Thyroid gland (tissue), 4 donors: ENCODE data around the gene TFCP2L1. TPM values are rescaled to one million over a fixed set of nuclear protein-coding genes. Genes with fewer than 3 reads are reported as not detected.

Experiments
- DNase-seq, 2 donors: peaks; one replicate each; pipeline ENCODE4 v3.0.0-alpha.2; 2019
- H3K27ac ChIP-seq, 3 donors: fragments of 200-600 bp; sonication (generic); 1 replicate in 2 of 3; 2 replicates in 1 of 3; pipeline ENCODE4 v1.5.1; 2016 to 2019; ENCODE audit warnings: mild to moderate bottlenecking in 1 of 3, moderate library complexity in 1 of 3
- H3K27me3 ChIP-seq: fragments of 200-600 bp; sonication (generic); one replicate; pipeline ENCODE4 v1.5.1; 2019
- H3K36me3 ChIP-seq, 2 donors: fragments of 200-600 bp; sonication (generic); one replicate each; pipeline ENCODE4 v1.5.1; 2016 to 2019
- H3K4me1 ChIP-seq, 2 donors: fragments of 200-600 bp; sonication (generic); one replicate each; pipeline ENCODE4 v1.5.1; 2017 to 2019
- H3K4me3 ChIP-seq, 3 donors: fragments of 200-600 bp; sonication (generic); replicated peaks in 1 of 3; 1 replicate in 2 of 3; 2 replicates in 1 of 3; pipeline ENCODE4 v1.5.1; 2016; ENCODE audit warnings: mild to moderate bottlenecking in 1 of 3
- H3K9me3 ChIP-seq: fragments of 200-600 bp; sonication (generic); one replicate; pipeline ENCODE4 v1.5.1; 2017
- POLR2A ChIP-seq, 2 donors: fragments of 450-650 bp; IDR thresholded peaks; one replicate each; pipeline ENCODE4 v1.6.1; 2017; ENCODE audit warnings: antibody characterized with exemption in 2 of 2, mild to moderate bottlenecking in 2 of 2, moderate library complexity in 1 of 2
- WGBS, 2 donors: methylation state at CpG; one replicate each; pipeline ENCODE4 v1.1.5; 2017; 5-methylcytosine and 5-hydroxymethylcytosine counted together
- intact Hi-C: fragments of 100-400 bp; cut with DNase I; formaldehyde crosslinking; loops from one replicate; pipeline ENCODE4 v1.15.1; 2023
- total RNA-seq, 4 donors: library from RNA; depleted of rRNA; stranded (reverse); fragments of >200 nt; gene quantifications; one replicate each; pipeline ENCODE4 v1.2.3, GENCODE V29; 2016
- TF ChIP-seq, protein P1 (sequence below), 6 experiments: fragments of 200-600 bp in 3 of 6; fragments of 450-650 bp in 3 of 6; sonication (generic) in 3 of 6; IDR thresholded peaks; one replicate each; pipeline ENCODE4 v1.5.1; 2016 to 2019; ENCODE audit warnings: antibody characterized with exemption in 6 of 6, mild to moderate bottlenecking in 2 of 6, inconsistent platforms in 1 of 6, moderate library complexity in 1 of 6

TFCP2L1 gene
- total RNA-seq, 4 donors from 2014 or later, result 97.4 to 188 (median 146) TPM

DNA sequence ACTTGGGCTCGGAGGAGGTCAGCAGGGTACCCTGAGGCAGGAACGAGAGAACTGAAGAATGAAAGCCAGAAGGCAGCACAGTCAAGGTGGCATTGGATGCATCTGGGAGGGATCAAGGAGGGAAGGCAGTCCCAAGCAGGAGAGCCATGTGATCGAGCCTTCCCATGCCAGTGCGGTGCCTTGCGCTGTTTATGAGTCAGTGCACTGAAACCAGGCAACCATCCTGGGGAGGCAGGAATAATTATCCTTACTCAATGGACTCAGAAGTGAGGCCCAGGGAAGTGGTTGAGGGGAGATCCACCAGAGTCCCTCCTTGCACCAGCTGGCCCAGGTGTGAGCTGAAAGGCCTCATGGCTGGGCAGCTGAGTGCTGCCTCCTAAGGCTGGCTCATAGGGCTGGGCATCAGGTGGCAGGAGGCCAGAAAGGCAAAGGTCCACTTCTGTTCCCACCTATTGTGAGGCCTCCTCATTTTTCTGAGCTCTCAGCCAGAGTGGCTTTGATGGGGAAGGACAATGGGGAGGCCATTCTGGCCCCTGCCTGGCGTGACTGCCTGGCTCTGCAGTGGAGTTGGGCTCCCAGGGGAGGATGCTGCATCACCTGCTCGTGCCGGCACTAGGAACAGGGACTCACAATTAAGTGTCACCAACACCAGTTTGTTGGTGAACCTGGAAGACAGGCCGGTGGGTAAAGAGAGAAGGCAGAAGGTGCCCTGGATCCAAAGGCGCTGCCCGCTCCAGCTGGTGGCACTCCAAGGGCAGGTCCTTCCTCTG, 82.3 kb downstream of the TFCP2L1 start:
- H3K4me1 ChIP-seq, result peaks cover 4 to 11% of the 10 kb centered on the region in 2 donors
- intact Hi-C loops, result no loop called here

DNA sequence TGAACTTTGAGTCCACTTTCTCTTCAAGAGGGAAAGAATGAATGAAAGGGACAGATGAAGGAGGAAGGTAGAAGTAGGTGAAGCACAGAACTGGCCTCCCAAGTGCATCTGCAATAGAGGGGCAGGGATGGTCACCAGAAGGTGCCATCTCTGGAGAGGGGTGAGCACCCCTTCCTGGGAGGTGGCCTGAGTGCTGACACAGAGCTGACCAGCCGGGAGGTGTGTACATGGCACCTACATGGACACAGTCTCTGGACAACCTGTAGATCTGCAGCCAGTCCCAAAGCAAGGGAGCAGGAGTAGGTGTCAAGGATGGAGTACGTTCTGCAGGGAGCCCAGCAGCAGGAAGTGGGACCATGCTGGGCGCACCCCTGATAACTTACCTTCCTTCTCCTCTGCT, 83.2 kb downstream of the TFCP2L1 start:
- Histone ChIP-seq H3K36me3 (no peaks in the 10 kb centered on the region), H3K27ac (no peak overlapping the region), H3K4me3 (no peak overlapping the region), H3K9me3 (no peaks in the 10 kb centered on the region), H3K27me3 (no peaks in the 10 kb centered on the region), H3K4me1 (peaks cover 11 to 20% of the 10 kb centered on the region in 2 donors)
- no peak for DNase-seq
- TF ChIP-seq, protein P1, sequence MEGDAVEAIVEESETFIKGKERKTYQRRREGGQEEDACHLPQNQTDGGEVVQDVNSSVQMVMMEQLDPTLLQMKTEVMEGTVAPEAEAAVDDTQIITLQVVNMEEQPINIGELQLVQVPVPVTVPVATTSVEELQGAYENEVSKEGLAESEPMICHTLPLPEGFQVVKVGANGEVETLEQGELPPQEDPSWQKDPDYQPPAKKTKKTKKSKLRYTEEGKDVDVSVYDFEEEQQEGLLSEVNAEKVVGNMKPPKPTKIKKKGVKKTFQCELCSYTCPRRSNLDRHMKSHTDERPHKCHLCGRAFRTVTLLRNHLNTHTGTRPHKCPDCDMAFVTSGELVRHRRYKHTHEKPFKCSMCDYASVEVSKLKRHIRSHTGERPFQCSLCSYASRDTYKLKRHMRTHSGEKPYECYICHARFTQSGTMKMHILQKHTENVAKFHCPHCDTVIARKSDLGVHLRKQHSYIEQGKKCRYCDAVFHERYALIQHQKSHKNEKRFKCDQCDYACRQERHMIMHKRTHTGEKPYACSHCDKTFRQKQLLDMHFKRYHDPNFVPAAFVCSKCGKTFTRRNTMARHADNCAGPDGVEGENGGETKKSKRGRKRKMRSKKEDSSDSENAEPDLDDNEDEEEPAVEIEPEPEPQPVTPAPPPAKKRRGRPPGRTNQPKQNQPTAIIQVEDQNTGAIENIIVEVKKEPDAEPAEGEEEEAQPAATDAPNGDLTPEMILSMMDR (IDR thresholded peaks at IDR 0.05), result no peak
- no peak for TF ChIP-seq POLR2A (IDR thresholded peaks at IDR 0.05)
- intact Hi-C loops, result no loop called here
- WGBS, 2 donors, result 91 to 92% methylated on average over 3 of the region's 3 CpGs

More for the DNA sequence above, 82.3 kb downstream of the TFCP2L1 start:
- TF ChIP-seq POLR2A (IDR thresholded peaks at IDR 0.05), result no peak
- TF ChIP-seq, protein P1 (IDR thresholded peaks at IDR 0.05), result no peak
- Histone ChIP-seq H3K9me3 (no peaks in the 10 kb centered on the region), H3K4me3 (no peak overlapping the region), H3K36me3 (no peaks in the 10 kb centered on the region), H3K27ac (no peak overlapping the region), H3K27me3 (no peaks in the 10 kb centered on the region)
- DNase-seq, result peak in 1 of 2 donors; percentile 33
- WGBS, 2 donors, result 88 to 95% methylated on average over 11 of the region's 11 CpGs

DNA sequence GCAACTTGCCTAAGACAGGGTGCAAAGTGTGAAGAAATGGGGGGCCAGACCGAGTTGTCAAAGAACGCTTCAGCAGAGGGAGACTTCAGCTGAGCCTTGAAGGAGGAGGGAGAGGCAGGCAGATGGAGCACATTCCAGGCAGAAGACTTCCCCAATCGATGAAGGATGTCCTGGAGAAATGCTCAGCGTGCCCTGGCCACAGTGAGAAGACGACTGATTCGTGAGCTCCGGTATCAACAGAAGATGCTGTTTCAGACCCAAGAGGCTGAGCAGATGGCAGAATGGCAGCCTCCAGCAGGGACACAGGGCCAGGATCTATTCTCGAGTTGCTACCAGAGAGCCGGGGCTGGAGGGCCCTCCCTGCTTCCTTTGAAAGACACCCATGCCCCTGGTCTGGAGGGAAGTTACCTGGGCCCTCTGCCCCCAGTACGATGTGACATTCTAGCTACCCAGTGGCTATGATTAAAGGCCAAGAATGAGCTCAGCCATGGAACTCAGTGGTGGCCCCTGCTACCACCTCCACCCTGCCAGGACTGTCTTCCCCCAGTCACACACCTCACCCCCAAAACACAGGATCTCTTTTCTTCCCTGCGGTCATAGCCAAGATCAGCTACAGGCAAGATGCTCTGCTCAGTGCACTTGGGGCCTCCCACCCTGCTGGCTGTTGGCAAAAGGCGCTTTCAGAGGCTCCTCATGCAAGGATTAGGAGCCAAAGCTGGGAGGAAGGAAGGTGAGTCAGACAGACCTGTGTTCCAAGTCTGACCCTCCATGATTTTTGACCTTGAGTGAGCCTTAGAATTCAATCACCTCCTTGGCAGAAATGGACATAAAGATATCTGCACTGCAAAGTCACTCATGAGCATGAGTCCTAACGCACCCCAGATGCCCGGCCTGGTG, 84.3 kb downstream of the TFCP2L1 start:
- H3K27ac ChIP-seq, result no peak overlapping the region
- no peaks in the 10 kb centered on the region for H3K36me3 ChIP-seq
- WGBS, 2 donors, result 88 to 90% methylated on average over 11 to 14 of the region's 14 CpGs
- TF ChIP-seq, protein P1 (IDR thresholded peaks at IDR 0.05), result no peak
- TF ChIP-seq POLR2A (IDR thresholded peaks at IDR 0.05), result no peak
- no peaks in the 10 kb centered on the region for H3K9me3 ChIP-seq
- no peak for DNase-seq
- no peaks in the 10 kb centered on the region for H3K27me3 ChIP-seq
- H3K4me3 ChIP-seq, result no peak overlapping the region
- intact Hi-C loops, result no loop called here
- peaks cover 22 to 32% of the 10 kb centered on the region in 2 donors for H3K4me1 ChIP-seq

DNA sequence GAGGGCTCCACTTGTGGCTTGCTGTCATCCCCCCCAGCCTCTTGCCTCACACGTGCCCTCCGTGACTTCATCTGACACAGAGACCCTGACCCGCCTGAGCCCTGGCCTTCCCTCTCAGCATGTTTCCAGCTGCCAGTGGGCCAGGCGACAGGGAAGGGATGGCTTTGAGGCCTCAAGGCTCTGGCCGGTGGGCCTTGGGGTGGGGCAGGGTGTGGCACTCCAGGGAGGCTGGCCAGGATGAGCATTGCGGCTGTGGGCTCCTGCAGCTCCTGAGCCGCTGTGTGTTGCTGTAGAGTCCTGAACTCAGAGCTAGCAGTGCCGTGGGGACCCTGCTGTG, 85.0 kb downstream of the TFCP2L1 start:
- 81 to 88% methylated on average over 3 to 4 of the region's 8 CpGs for WGBS, 2 donors
- Histone ChIP-seq H3K9me3 (no peaks in the 10 kb centered on the region), H3K27me3 (no peaks in the 10 kb centered on the region), H3K27ac (no peak overlapping the region), H3K4me3 (no peak overlapping the region), H3K36me3 (no peaks in the 10 kb centered on the region), H3K4me1 (peaks cover 24 to 38% of the 10 kb centered on the region in 2 donors)
- TF ChIP-seq POLR2A (IDR thresholded peaks at IDR 0.05), result no peak
- TF ChIP-seq, protein P1 (IDR thresholded peaks at IDR 0.05), result no peak
- intact Hi-C loops, result no loop called here
- DNase-seq, result no peak
